Suprapubic skin (tissue), 4 donors: ENCODE measurements around the gene PRC1.

ENCODE experiments used
- POLR2A ChIP-seq, 2 donors: fragments of 450-650 bp; IDR thresholded peaks; one replicate each; pipeline ENCODE4 v1.6.1; 2017; ENCODE audit warnings: antibody characterized with exemption in 2 of 2, mild to moderate bottlenecking in 2 of 2, moderate library complexity in 2 of 2
- POLR2AphosphoS5 ChIP-seq, 3 donors: sonication (generic); formaldehyde crosslinking; IDR thresholded peaks; one replicate each; pipeline ENCODE4 v1.6.1; 2017; ENCODE audit warnings: antibody characterized with exemption in 3 of 3
- TF ChIP-seq, protein P1 (sequence below), 2 donors: fragments of 200-600 bp in 1 of 2; fragments of 450-650 bp in 1 of 2; sonication (generic) in 1 of 2; IDR thresholded peaks; one replicate each; pipeline ENCODE4 v1.5.1; 2016 to 2019; ENCODE audit warnings: antibody characterized with exemption in 2 of 2, mild to moderate bottlenecking in 1 of 2, moderate library complexity in 1 of 2

DNA sequence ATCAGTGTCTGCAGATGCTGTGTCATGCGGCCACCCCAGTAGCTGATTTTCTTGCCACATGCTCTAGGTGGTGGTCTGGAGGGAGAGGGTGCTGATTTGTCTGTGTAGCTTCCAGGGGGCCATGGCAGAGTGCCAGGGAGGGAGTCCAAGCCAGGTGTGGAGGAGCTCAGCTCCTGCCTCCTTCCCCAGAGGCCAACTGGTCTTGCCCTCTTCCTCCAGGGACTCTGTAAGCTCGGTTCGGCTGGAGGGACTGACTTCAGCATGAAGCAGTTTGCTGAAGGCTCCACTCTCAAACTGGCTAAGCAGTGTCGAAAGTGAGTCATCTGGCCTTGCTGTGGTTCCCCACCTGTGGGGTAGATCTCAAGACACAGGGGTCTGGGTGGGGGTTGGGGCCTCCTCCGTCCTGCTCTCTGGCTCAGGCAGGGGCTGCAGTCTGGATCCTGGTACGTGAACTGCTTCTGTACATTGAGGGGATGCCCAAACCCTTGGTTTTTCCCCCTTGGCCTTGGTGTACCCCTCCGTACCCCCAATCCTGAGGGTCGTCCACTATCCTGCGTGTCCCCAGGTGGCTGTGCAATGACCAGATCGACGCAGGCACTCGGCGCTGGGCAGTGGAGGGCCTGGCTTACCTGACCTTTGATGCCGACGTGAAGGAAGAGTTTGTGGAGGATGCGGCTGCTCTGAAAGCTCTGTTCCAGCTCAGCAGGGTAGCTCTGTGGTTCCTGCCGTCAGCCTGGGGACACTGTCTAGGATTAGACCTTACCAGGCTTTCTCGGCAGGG, 46.6 kb downstream of the PRC1 start:
- TF ChIP-seq, protein P1, sequence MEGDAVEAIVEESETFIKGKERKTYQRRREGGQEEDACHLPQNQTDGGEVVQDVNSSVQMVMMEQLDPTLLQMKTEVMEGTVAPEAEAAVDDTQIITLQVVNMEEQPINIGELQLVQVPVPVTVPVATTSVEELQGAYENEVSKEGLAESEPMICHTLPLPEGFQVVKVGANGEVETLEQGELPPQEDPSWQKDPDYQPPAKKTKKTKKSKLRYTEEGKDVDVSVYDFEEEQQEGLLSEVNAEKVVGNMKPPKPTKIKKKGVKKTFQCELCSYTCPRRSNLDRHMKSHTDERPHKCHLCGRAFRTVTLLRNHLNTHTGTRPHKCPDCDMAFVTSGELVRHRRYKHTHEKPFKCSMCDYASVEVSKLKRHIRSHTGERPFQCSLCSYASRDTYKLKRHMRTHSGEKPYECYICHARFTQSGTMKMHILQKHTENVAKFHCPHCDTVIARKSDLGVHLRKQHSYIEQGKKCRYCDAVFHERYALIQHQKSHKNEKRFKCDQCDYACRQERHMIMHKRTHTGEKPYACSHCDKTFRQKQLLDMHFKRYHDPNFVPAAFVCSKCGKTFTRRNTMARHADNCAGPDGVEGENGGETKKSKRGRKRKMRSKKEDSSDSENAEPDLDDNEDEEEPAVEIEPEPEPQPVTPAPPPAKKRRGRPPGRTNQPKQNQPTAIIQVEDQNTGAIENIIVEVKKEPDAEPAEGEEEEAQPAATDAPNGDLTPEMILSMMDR (IDR thresholded peaks at IDR 0.05), result no peak
- TF ChIP-seq POLR2AphosphoS5 (IDR thresholded peaks at IDR 0.05) (no peak), POLR2A (IDR thresholded peaks at IDR 0.05) (no peak)
